Occipital lobe (tissue), 1 donor: ENCODE measurements around the gene ANXA10. TPM values are rescaled to one million over a fixed set of nuclear protein-coding genes. Genes with fewer than 3 reads are reported as not detected.

Experiments
- total RNA-seq: library from RNA; depleted of rRNA; stranded (reverse); fragments of >200 nt; gene quantifications from one replicate; pipeline ENCODE4 v1.2.3, GENCODE V29; 2014

Gene ANXA10
- total RNA-seq, 1 donor from 2014 or later = not detected

Other genes starting within 250 kb of the ANXA10 start
- gene DDX60, start 226.2 kb downstream of the ANXA10 start, total RNA-seq = 6.7 TPM